Right renal cortex interstitium (tissue), 3 donors: ENCODE data around the gene SH3RF2. TPM values are rescaled to one million over a fixed set of nuclear protein-coding genes. Genes with fewer than 3 reads are reported as not detected.
"Not testable (repeated sequence)": the region's sequence is repeated elsewhere in the genome, so short reads cannot be mapped to it uniquely, and the experiment has no call there.

ENCODE experiments used
- DNase-seq, 3 donors: peaks; one replicate each; pipeline ENCODE4 v3.0.0-alpha.2; 2013; ENCODE audit warnings: low read depth in 3 of 3, low spot score in 2 of 3
- polyA plus RNA-seq, 3 donors: library from polyadenylated mRNA; unstranded; fragments of 120-200 nt; gene quantifications; one replicate each; pipeline ENCODE4 v1.2.1, GENCODE V29; 2013; ENCODE audit not compliant: insufficient read length in 3 of 3

Gene SH3RF2
- polyA plus RNA-seq, 3 donors, result 3.8 to 4.8 (median 4.2) TPM

GRCh38 chr5:146070746-146071145, 134.4 kb downstream of the SH3RF2 start:
- DNase-seq, result no peak

GRCh38 chr5:146071171-146071570, 134.8 kb downstream of the SH3RF2 start:
- DNase-seq, result no peak

- DNase-seq, result no peak
Measured at GRCh38 chr5:146072595-146072994, 136.2 kb downstream of the SH3RF2 start.

GRCh38 chr5:146073239-146073900, 137.0 kb downstream of the SH3RF2 start:
- no peak for DNase-seq

- no peak for DNase-seq
Measured at GRCh38 chr5:146076028-146076427, 139.7 kb downstream of the SH3RF2 start.

- no peak for DNase-seq
Measured at GRCh38 chr5:146076455-146076854, 140.1 kb downstream of the SH3RF2 start.

- no peak for DNase-seq
Measured at GRCh38 chr5:146078566-146078965, 142.2 kb downstream of the SH3RF2 start.

GRCh38 chr5:146079695-146080373, 143.5 kb downstream of the SH3RF2 start:
- no peak for DNase-seq

- peak in 2 of 3 donors; percentile 32 to 36 for DNase-seq
Measured at GRCh38 chr5:146081556-146081955, 145.2 kb downstream of the SH3RF2 start.

- no peak for DNase-seq
Measured at GRCh38 chr5:146082798-146083197, 146.4 kb downstream of the SH3RF2 start.

GRCh38 chr5:146084376-146084775, 148.0 kb downstream of the SH3RF2 start:
- DNase-seq, result no peak

GRCh38 chr5:146088098-146088497, 151.7 kb downstream of the SH3RF2 start:
- no peak for DNase-seq

GRCh38 chr5:146089287-146089686, 152.9 kb downstream of the SH3RF2 start:
- DNase-seq, result no peak

GRCh38 chr5:146091881-146092280, 155.5 kb downstream of the SH3RF2 start:
- no peak for DNase-seq

GRCh38 chr5:146098047-146098446, 161.7 kb downstream of the SH3RF2 start:
- no peak for DNase-seq

GRCh38 chr5:146101646-146102045, 165.3 kb downstream of the SH3RF2 start:
- DNase-seq, result no peak

GRCh38 chr5:146103594-146103993, 167.2 kb downstream of the SH3RF2 start:
- no peak for DNase-seq

- no peak for DNase-seq
Measured at GRCh38 chr5:146105477-146105876, 169.1 kb downstream of the SH3RF2 start, which contains the start of gene PLAC8L1. Gene PLAC8L1, minus strand, starts transcription at chr5:146105577. Its CDS starts 1,266 bp downstream, at chr5:146104311.

- DNase-seq, result no peak
Measured at GRCh38 chr5:146107901-146108300, 171.5 kb downstream of the SH3RF2 start.

GRCh38 chr5:146108870-146109269, 172.5 kb downstream of the SH3RF2 start:
- not testable (repeated sequence) for DNase-seq

- no peak for DNase-seq
Measured at GRCh38 chr5:146109379-146109778, 173.0 kb downstream of the SH3RF2 start.

- no peak for DNase-seq
Measured at GRCh38 chr5:146111409-146111808, 175.0 kb downstream of the SH3RF2 start.
